ENCODE data around the gene RTKN. TPM values are rescaled to one million over a fixed set of nuclear protein-coding genes. Genes with fewer than 3 reads are reported as not detected.

The RTKN gene
- total RNA-seq, 1 experiment from 2014 or later = 27.0 TPM

DNA sequence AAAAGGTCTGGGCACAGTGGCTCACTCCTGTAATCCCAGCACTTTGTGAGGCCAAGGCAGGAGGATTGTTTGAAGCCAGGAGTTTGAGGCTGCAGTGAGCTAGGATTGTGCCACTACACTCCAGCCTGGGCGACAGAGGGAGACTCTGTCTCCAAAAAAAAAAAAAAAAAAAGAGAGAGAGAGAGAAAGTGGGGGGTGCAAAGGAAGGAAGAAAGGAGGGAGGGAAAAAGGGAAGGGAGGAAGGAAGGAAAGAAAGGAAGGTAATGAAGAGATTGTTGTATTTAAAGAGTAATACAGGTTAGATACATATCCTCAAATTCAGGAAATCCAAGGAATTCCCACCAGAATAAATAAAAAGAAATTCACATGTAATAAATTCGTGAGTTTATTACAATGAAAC is 39.8 kb downstream of the RTKN start:
- intact Hi-C loops (cut with micrococcal nuclease; ENCODE audit: unreplicated experiment) = no loop called here
- Histone ChIP-seq H3K27me3 (replicated peaks; ENCODE audit: insufficient read depth, low read depth, low read length, poor library complexity) (no peaks in the 10 kb centered on the region), H3K36me3 (ENCODE audit: insufficient read depth, low read length, poor library complexity, severe bottlenecking) (no peaks in the 10 kb centered on the region), H3K9me3 (ENCODE audit: low read depth, low read length, poor library complexity, severe bottlenecking) (no peaks in the 10 kb centered on the region), H3K4me1 (ENCODE audit: insufficient read depth, low read length, poor library complexity, severe bottlenecking) (no peaks in the 10 kb centered on the region), H3K4me3 (ENCODE audit: low read depth, low read length, poor library complexity, severe bottlenecking) (no peak overlapping the region), H3K27ac (ENCODE audit: low read depth, low read length, poor library complexity, severe bottlenecking) (no peak overlapping the region)
- BruUV-seq (replicated peaks) = no TSS peak
- TF ChIP-seq EZH2 (IDR thresholded peaks at IDR 0.05; ENCODE audit: borderline replicate concordance, low read depth, low read length, poor library complexity, severe bottlenecking) = no peak
- no peak for TF ChIP-seq CTCF (conservative IDR thresholded peaks at IDR 0.05; ENCODE audit: low read depth, low read length)
- ChIA-PET POLR2A (ENCODE audit: low non-redundant PET) (no interaction called here), CTCF (interaction anchor here (0.6 kb wide), 1 partner anchor 223 kb away, joined by 3 read pairs; the partner anchor contains the start of gene MOB1A)
- no peak for DNase-seq (ENCODE audit: low spot score)

DNA sequence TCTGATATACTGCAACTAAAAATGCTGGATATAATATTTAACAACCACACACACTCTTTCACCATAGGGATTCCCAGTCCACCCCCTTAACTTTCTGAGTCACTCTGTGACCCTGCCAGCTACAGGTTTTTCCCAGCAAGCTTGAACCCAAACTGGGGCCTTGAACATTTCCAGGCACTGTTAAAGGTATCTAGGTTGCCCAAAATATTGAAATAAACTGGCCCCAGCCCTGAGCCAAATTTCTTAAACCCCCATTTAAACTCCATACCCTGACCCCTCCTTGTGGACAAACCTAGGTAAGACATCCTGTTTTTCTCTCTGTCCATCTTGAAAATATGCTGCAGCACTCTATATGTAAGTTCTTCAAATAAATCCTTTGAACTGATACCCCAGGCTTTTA is 42.0 kb downstream of the RTKN start:
- Histone ChIP-seq H3K36me3 (ENCODE audit: insufficient read depth, low read length, poor library complexity, severe bottlenecking) (no peaks in the 10 kb centered on the region), H3K4me3 (ENCODE audit: low read depth, low read length, poor library complexity, severe bottlenecking) (no peak overlapping the region), H3K27ac (ENCODE audit: low read depth, low read length, poor library complexity, severe bottlenecking) (no peak overlapping the region), H3K9me3 (ENCODE audit: low read depth, low read length, poor library complexity, severe bottlenecking) (no peaks in the 10 kb centered on the region), H3K27me3 (replicated peaks; ENCODE audit: insufficient read depth, low read depth, low read length, poor library complexity) (no peaks in the 10 kb centered on the region), H3K4me1 (ENCODE audit: insufficient read depth, low read length, poor library complexity, severe bottlenecking) (no peaks in the 10 kb centered on the region)
- BruUV-seq (replicated peaks) = no TSS peak
- TF ChIP-seq CTCF (conservative IDR thresholded peaks at IDR 0.05; ENCODE audit: low read depth, low read length) (peak; percentile 57), EZH2 (IDR thresholded peaks at IDR 0.05; ENCODE audit: borderline replicate concordance, low read depth, low read length, poor library complexity, severe bottlenecking) (no peak)
- ChIA-PET POLR2A (ENCODE audit: low non-redundant PET) (no interaction called here), CTCF (interaction anchor here (0.6 kb wide), 1 partner anchor 877 kb away, joined by 5 read pairs; no protein-coding TSS in a partner anchor)
- peak; percentile 44 for DNase-seq (ENCODE audit: low spot score)
- intact Hi-C loops (cut with micrococcal nuclease; ENCODE audit: unreplicated experiment) = no loop called here

DNA sequence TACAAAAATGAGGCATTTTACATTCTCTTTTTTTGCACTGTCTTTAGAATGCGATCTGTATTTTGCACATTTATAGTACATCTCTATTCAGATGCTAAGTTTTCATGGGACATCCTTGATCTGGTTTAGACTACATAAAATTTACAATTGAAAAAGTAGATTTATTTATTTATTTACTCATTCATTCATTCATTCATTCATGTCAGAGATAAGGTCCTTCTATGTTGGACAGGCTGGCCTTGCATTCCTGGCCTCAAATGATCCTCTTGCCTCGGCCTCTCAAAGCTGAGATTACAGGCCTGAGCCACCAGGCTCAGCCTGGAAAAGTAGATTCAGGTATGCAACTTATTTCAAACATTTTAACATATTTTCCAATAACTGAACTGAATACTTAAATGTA is 45.6 kb downstream of the RTKN start:
- BruUV-seq (replicated peaks) = no TSS peak
- ChIA-PET CTCF (no interaction called here), POLR2A (ENCODE audit: low non-redundant PET) (interaction anchor here (0.7 kb wide), 1 partner anchor 1835 kb away, joined by 3 read pairs; no protein-coding TSS in a partner anchor)
- Histone ChIP-seq H3K4me1 (ENCODE audit: insufficient read depth, low read length, poor library complexity, severe bottlenecking) (peaks cover 3% of the 10 kb centered on the region), H3K36me3 (ENCODE audit: insufficient read depth, low read length, poor library complexity, severe bottlenecking) (no peaks in the 10 kb centered on the region), H3K4me3 (ENCODE audit: low read depth, low read length, poor library complexity, severe bottlenecking) (no peak overlapping the region), H3K9me3 (ENCODE audit: low read depth, low read length, poor library complexity, severe bottlenecking) (no peaks in the 10 kb centered on the region), H3K27me3 (replicated peaks; ENCODE audit: insufficient read depth, low read depth, low read length, poor library complexity) (no peaks in the 10 kb centered on the region), H3K27ac (ENCODE audit: low read depth, low read length, poor library complexity, severe bottlenecking) (no peak overlapping the region)
- no peak for DNase-seq (ENCODE audit: low spot score)
- intact Hi-C loops (cut with micrococcal nuclease; ENCODE audit: unreplicated experiment) = no loop called here
- TF ChIP-seq CTCF (conservative IDR thresholded peaks at IDR 0.05; ENCODE audit: low read depth, low read length) (no peak), EZH2 (IDR thresholded peaks at IDR 0.05; ENCODE audit: borderline replicate concordance, low read depth, low read length, poor library complexity, severe bottlenecking) (no peak)

All from A673 (cell line).